Ecto neural progenitor cell (in vitro differentiated cells): Measurements from ENCODE around the gene BACH2.

Source experiments
- DNase-seq: peaks from one replicate; pipeline ENCODE4 v3.0.0-alpha.2; 2018; ENCODE audit warnings: low spot score

BACH2 gene

GRCh38 chr6:90025523-90026061 lies 271.1 kb downstream of the BACH2 start:
- no peak for DNase-seq

- DNase-seq, result no peak
These were observed 272.0 kb downstream of the BACH2 start for GRCh38 chr6:90024633-90025032.

- DNase-seq, result no peak
These were observed 274.9 kb downstream of the BACH2 start for GRCh38 chr6:90021711-90022110.

GRCh38 chr6:90020746-90021145 lies 275.9 kb downstream of the BACH2 start:
- no peak for DNase-seq

GRCh38 chr6:90019216-90019615 lies 277.4 kb downstream of the BACH2 start:
- DNase-seq, result no peak

- no peak for DNase-seq
These were observed 280.8 kb downstream of the BACH2 start for GRCh38 chr6:90015883-90016282.

- DNase-seq, result no peak
These were observed 287.6 kb downstream of the BACH2 start for GRCh38 chr6:90008908-90009501.

GRCh38 chr6:90008189-90008907 lies 288.3 kb downstream of the BACH2 start:
- DNase-seq, result no peak

GRCh38 chr6:90005048-90005827 lies 291.4 kb downstream of the BACH2 start:
- no peak for DNase-seq

GRCh38 chr6:90004511-90004910 lies 292.1 kb downstream of the BACH2 start:
- DNase-seq, result no peak

- DNase-seq, result no peak
These were observed 292.7 kb downstream of the BACH2 start for GRCh38 chr6:90003941-90004340.

- DNase-seq, result no peak
These were observed 293.4 kb downstream of the BACH2 start for GRCh38 chr6:90003069-90003795.

- DNase-seq, result no peak
These were observed 295.5 kb downstream of the BACH2 start for GRCh38 chr6:90000864-90001731.

GRCh38 chr6:89999945-90000825 lies 296.5 kb downstream of the BACH2 start:
- no peak for DNase-seq

- no peak for DNase-seq
These were observed 297.5 kb downstream of the BACH2 start for GRCh38 chr6:89999154-89999553.

- DNase-seq, result no peak
These were observed 298.9 kb downstream of the BACH2 start for GRCh38 chr6:89997456-89998445.

GRCh38 chr6:89993411-89993810 lies 303.2 kb downstream of the BACH2 start:
- no peak for DNase-seq

GRCh38 chr6:89992818-89993217 lies 303.8 kb downstream of the BACH2 start:
- DNase-seq, result no peak

GRCh38 chr6:89989742-89990141 lies 306.9 kb downstream of the BACH2 start:
- no peak for DNase-seq
